AG10803 (cell line): Measurements from ENCODE around the gene SNRPA.

Experiments
- DNase-seq: peaks from one replicate; pipeline ENCODE4 v3.0.0; 2010; ENCODE audit warnings: low read depth
- H3K4me3 ChIP-seq: 2 replicates; pipeline ENCODE4 v1.5.1; 2011; ENCODE audit warnings: mild to moderate bottlenecking, low read length, control low read depth
- CTCF ChIP-seq: conservative IDR thresholded peaks from 2 replicates; pipeline ENCODE4 v1.5.1; 2011; ENCODE audit warnings: mild to moderate bottlenecking, low read length, control low read depth, inconsistent platforms

SNRPA gene

GRCh38 chr19:40791349-40791748 lies 40.3 kb downstream of the SNRPA start:
- DNase-seq = no peak
- H3K4me3 ChIP-seq = no peak overlapping the region
- TF ChIP-seq CTCF = no peak

- no peak overlapping the region for H3K4me3 ChIP-seq
- no peak for TF ChIP-seq CTCF
Observed at GRCh38 chr19:40791996-40792395, 41.0 kb downstream of the SNRPA start.

GRCh38 chr19:40797166-40797962 lies 46.4 kb downstream of the SNRPA start:
- no peak for TF ChIP-seq CTCF
- DNase-seq = no peak
- H3K4me3 ChIP-seq = no peak overlapping the region; the same call in 1 of the 2 replicates

More at GRCh38 chr19:40791996-40792395, 41.0 kb downstream of the SNRPA start:
- no peak for DNase-seq

- H3K4me3 ChIP-seq = peak overlapping the region; percentile 60
- TF ChIP-seq CTCF = peak; percentile 60
- DNase-seq = peak; percentile 63
Observed at GRCh38 chr19:40797963-40798682, 47.1 kb downstream of the SNRPA start.

- no peak for TF ChIP-seq CTCF
- DNase-seq = peak; percentile 100
- peak within 1 kb of the TSS; percentile 87 for H3K4me3 ChIP-seq
Observed at GRCh38 chr19:40798683-40799557, 47.9 kb downstream of the SNRPA start, which contains the start of gene EGLN2. EGLN2 (plus strand) TSS chr19:40799191; CDS start chr19:40800573, 1,382 bp downstream.

GRCh38 chr19:40799558-40800338 lies 48.7 kb downstream of the SNRPA start:
- no peak for TF ChIP-seq CTCF
- DNase-seq = no peak
- peak overlapping the region; percentile 87 for H3K4me3 ChIP-seq
